Stomach (tissue), 9 donors: Measurements from ENCODE around the gene DCAF11. TPM values are rescaled to one million over a fixed set of nuclear protein-coding genes. Genes with fewer than 3 reads are reported as not detected.

Experiments
- DNase-seq, 2 donors: peaks; one replicate each; pipeline versions ENCODE4 v3.0.0 to v3.0.0-alpha.2; 2013 to 2019
- H3K27ac ChIP-seq, 5 donors: fragments of 200-600 bp in 4 of 5; sonication (generic) in 4 of 5; one replicate each; pipeline ENCODE4 v1.5.1; 2013 to 2019; ENCODE audit warnings: mild to moderate bottlenecking in 1 of 5, moderate library complexity in 1 of 5
- H3K27me3 ChIP-seq, 3 donors: fragments of 200-600 bp; sonication (generic); one replicate each; pipeline ENCODE4 v1.5.1; 2017 to 2019; ENCODE audit warnings: mixed run types in 1 of 3
- H3K36me3 ChIP-seq, 4 donors: fragments of 200-600 bp; sonication (generic); 1 replicate in 3 of 4; 2 replicates in 1 of 4; pipeline ENCODE4 v1.5.1; 2016 to 2019
- H3K4me1 ChIP-seq, 4 donors: fragments of 200-600 bp; sonication (generic); one replicate each; pipeline ENCODE4 v1.5.1; 2016 to 2019
- H3K4me3 ChIP-seq, 4 donors: fragments of 200-600 bp; sonication (generic) in 3 of 4; one replicate each; pipeline ENCODE4 v1.5.1; 2016 to 2019; ENCODE audit warnings: mild to moderate bottlenecking in 1 of 4
- H3K9me3 ChIP-seq, 4 donors: fragments of 200-600 bp; sonication (generic); one replicate each; pipeline ENCODE4 v1.5.1; 2016 to 2019
- EP300 ChIP-seq: sonication (generic); formaldehyde crosslinking; IDR thresholded peaks from one replicate; pipeline ENCODE4 v1.6.1; 2017; ENCODE audit warnings: antibody characterized with exemption
- POLR2A ChIP-seq, 4 donors: fragments of 450-650 bp; IDR thresholded peaks; one replicate each; pipeline ENCODE4 v1.6.1; 2016; ENCODE audit warnings: antibody characterized with exemption in 4 of 4, control low read depth in 2 of 4, mild to moderate bottlenecking in 1 of 4, moderate library complexity in 1 of 4
- POLR2AphosphoS5 ChIP-seq, 3 donors: sonication (generic); formaldehyde crosslinking; IDR thresholded peaks; one replicate each; pipeline ENCODE4 v1.6.1; 2016; ENCODE audit warnings: antibody characterized with exemption in 3 of 3
- WGBS, 5 donors: extraction: QIAGEN DNeasy Blood & Tissue Kit in 3 of 5; methylation state at CpG; one replicate each; pipeline versions ENCODE4 v1.1.5 to v1.1.7; 2013 to 2018; 5-methylcytosine and 5-hydroxymethylcytosine counted together
- intact Hi-C: fragments of 100-400 bp; cut with DNase I; formaldehyde crosslinking; loops from one replicate; pipeline ENCODE4 v1.15.1; 2023; ENCODE audit warnings: low total_unique reads
- polyA plus RNA-seq, 3 donors: library from polyadenylated mRNA; stranded (reverse); fragments of 200-250 nt; gene quantifications; one replicate each; pipeline ENCODE4 v1.2.3, GENCODE V29; 2013
- total RNA-seq, 5 donors: library from RNA; depleted of rRNA; stranded (reverse); fragments of >200 nt; gene quantifications; one replicate each; pipeline versions ENCODE4 v1.1.0 to v1.2.3, GENCODE V29; 2014 to 2016
- TF ChIP-seq, protein P1 (sequence below), 7 experiments: fragments of 450-650 bp in 4 of 7; fragments of 200-600 bp in 3 of 7; sonication (generic) in 3 of 7; IDR thresholded peaks; one replicate each; pipeline ENCODE4 v1.5.1; 2016 to 2019; ENCODE audit warnings: antibody characterized with exemption in 7 of 7, control low read depth in 2 of 7, mild to moderate bottlenecking in 1 of 7
- donor health status: healthy with polysubstance abuse.
- donor health status: Bipolar disorder and iron deficiency.
- donor health status: healthy.

The DCAF11 gene
- total and polyA plus RNA-seq, 8 donors = 27.7 to 396 (median 65.4) TPM

DNA sequence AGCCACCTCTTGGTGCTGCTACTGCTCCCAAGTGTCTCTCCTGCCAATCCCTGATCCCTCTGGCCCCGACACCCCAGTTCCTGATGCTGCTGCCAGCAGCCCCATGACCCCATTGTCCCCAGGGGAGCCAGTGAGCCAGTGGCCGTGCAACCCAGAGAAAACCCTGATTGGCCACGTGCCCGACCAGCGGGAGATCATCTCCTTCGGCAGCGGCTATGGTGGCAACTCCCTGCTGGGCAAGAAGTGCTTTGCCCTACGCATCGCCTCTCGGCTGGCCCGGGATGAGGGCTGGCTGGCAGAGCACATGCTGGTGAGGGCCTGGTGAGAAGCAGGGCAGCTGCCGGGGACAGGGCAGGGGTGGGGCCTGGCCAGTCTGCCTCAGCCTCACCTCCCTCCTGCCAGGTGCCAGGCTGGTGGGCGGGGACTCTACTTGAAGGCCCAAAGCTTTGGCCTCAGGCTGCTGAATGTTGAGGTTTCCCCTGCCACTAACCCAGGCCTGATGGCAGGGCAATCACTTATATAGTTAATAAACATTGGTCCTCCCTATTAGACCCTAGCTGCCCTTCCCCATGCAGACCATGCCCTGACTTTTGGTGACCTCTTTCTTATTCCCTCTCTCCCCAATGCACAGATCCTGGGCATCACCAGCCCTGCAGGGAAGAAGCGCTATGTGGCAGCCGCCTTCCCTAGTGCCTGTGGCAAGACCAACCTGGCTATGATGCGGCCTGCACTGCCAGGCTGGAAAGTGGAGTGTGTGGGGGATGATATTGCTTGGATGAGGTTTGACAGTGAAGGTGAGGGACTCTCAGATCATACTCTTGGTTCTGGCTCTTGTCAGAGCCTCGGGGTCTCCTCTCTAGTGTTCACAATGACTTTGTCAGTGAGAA is 15.4 kb upstream of the DCAF11 start:
- DNase-seq = peak in 1 of 2 donors; percentile 69
- TF ChIP-seq POLR2A (IDR thresholded peaks at IDR 0.05) (no peak), POLR2AphosphoS5 (IDR thresholded peaks at IDR 0.05) (no peak), EP300 (no peak)
- TF ChIP-seq, protein P1, sequence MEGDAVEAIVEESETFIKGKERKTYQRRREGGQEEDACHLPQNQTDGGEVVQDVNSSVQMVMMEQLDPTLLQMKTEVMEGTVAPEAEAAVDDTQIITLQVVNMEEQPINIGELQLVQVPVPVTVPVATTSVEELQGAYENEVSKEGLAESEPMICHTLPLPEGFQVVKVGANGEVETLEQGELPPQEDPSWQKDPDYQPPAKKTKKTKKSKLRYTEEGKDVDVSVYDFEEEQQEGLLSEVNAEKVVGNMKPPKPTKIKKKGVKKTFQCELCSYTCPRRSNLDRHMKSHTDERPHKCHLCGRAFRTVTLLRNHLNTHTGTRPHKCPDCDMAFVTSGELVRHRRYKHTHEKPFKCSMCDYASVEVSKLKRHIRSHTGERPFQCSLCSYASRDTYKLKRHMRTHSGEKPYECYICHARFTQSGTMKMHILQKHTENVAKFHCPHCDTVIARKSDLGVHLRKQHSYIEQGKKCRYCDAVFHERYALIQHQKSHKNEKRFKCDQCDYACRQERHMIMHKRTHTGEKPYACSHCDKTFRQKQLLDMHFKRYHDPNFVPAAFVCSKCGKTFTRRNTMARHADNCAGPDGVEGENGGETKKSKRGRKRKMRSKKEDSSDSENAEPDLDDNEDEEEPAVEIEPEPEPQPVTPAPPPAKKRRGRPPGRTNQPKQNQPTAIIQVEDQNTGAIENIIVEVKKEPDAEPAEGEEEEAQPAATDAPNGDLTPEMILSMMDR (IDR thresholded peaks at IDR 0.05) = no peak
- Histone ChIP-seq H3K4me3 (no peak overlapping the region), H3K9me3 (no peaks in the 10 kb centered on the region), H3K36me3 (peaks cover 0 to 54% (median 47%) of the 10 kb centered on the region in 4 donors), H3K4me1 (peaks cover 0 to 21% (median 20%) of the 10 kb centered on the region in 4 donors), H3K27ac (no peak overlapping the region), H3K27me3 (no peaks in the 10 kb centered on the region)
- 58 to 69% (median 63%) methylated on average over 11 to 17 of the region's 17 CpGs for WGBS, 5 donors
- intact Hi-C loops = no loop called here

DNA sequence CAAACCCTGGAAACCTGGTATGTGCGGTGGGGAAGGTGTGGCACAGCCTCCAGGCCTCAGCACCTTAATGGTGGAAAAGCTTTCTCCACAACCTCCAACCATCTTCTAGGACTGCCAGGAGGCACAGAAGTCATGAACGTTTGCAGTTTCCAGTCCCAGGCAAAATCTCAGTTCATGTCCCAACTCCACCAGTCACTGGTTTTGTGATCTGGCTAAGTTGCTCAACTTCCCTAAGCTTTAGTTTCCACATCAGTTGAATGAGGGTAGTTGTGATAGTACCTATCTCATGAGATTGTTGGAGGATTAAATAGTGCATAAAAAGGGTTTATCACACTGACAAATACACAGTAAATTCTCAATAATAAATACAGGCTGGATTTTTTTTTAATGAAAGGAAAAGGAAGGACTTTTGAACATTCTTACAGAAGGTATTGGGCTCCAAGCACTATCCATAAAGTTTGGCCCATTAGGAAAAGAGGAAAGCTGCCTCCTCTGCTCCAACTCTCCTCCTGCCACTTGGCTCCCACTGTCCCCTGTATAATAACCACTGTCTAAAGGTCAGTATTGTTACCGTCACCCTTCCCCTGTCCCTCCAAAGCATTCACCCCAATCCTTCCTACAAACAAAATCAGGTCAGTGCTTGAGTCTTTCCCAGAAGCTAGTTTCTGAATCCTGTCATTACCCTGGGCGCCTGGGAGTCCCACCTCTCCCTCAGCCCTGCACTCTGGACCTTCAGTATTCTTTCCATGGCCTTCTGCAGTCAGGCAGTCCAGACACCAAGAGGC is 14.2 kb upstream of the DCAF11 start:
- intact Hi-C loops = loop anchor here (10.0 kb wide), 1 partner anchor 46 kb away; the partner anchor contains the start of gene CARMIL3
- TF ChIP-seq POLR2A (IDR thresholded peaks at IDR 0.05) = no peak
- TF ChIP-seq, protein P1 (IDR thresholded peaks at IDR 0.05) = no peak
- no peak for TF ChIP-seq POLR2AphosphoS5 (IDR thresholded peaks at IDR 0.05)
- no peak for TF ChIP-seq EP300
- Histone ChIP-seq H3K9me3 (no peaks in the 10 kb centered on the region), H3K36me3 (peaks cover 0 to 60% (median 47%) of the 10 kb centered on the region in 4 donors), H3K4me1 (peaks cover 0 to 13% (median 11%) of the 10 kb centered on the region in 4 donors), H3K4me3 (no peak overlapping the region), H3K27me3 (no peaks in the 10 kb centered on the region), H3K27ac (no peak overlapping the region)
- DNase-seq = no peak
- WGBS, 5 donors = 78 to 94% (median 88%) methylated on average over 4 of the region's 4 CpGs

DNA sequence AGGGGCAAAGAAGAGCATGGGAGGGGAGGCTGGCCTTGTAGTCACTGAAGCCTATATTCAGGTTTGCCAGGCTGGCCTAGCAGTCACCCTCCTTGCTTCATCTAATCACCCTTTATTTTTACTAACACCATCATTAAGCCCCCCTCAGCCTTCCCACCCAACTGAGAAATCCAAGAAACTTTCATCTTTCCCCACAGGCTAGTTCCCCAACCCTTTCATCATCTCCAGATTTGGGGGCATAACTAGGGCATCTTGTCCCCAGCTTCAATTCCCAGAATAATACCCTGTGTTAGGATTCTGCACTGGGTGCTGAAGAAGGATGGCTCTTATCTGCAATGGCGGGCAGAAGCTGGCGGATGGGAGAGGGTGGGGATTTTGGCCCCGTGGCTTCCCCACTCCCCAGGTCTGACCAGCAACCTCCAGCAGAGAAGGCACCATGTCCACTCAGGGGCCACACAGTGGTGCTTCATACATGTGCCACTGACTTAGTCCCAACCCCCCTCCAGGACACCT is 13.5 kb upstream of the DCAF11 start:
- no peak for TF ChIP-seq POLR2A (IDR thresholded peaks at IDR 0.05)
- TF ChIP-seq, protein P1 (IDR thresholded peaks at IDR 0.05) = no peak
- TF ChIP-seq POLR2AphosphoS5 (IDR thresholded peaks at IDR 0.05) = no peak
- no peak for TF ChIP-seq EP300
- no peaks in the 10 kb centered on the region for H3K27me3 ChIP-seq
- no peak overlapping the region for H3K4me3 ChIP-seq
- no peak overlapping the region for H3K27ac ChIP-seq
- WGBS, 5 donors = 93 to 100% (median 95%) methylated on average over 3 of the region's 3 CpGs
- peaks cover 0 to 60% (median 47%) of the 10 kb centered on the region in 4 donors for H3K36me3 ChIP-seq
- intact Hi-C loops = loop anchor here (10.0 kb wide), 1 partner anchor 46 kb away; the partner anchor contains the start of gene CARMIL3
- DNase-seq = no peak
- peaks cover 0 to 7% (median 6%) of the 10 kb centered on the region in 4 donors for H3K4me1 ChIP-seq
- no peaks in the 10 kb centered on the region for H3K9me3 ChIP-seq
